DND-41 (cell line): ENCODE results near the gene OGFR.

Source experiments
- ATAC-seq: fragments of 200-7000 bp; cut with Tn5 transposase; 3 replicates; pipeline ENCODE4 v1.9.1; 2021; ENCODE audit warnings: low read depth; ENCODE audit not compliant: insufficient read depth
- DNase-seq: peaks from one replicate; pipeline ENCODE4 v3.0.0-alpha.2; 2020
- H2AFZ ChIP-seq: 2 replicates; pipeline ENCODE4 v1.6.0; 2012; ENCODE audit warnings: low read depth, low read length
- H3K27ac ChIP-seq: 2 replicates; pipeline ENCODE4 v1.5.1; 2012; ENCODE audit warnings: low read length, inconsistent platforms
- H3K27me3 ChIP-seq: fragments of 200-600 bp; sonication (generic); 2 replicates; pipeline ENCODE4 v1.6.0; 2012; ENCODE audit warnings: low read length, mild to moderate bottlenecking, inconsistent platforms; ENCODE audit not compliant: insufficient read depth, poor library complexity
- H3K36me3 ChIP-seq: 2 replicates; pipeline ENCODE4 v1.5.1; 2012; ENCODE audit warnings: low read length, inconsistent platforms; ENCODE audit not compliant: insufficient read depth
- H3K4me1 ChIP-seq: 2 replicates; pipeline ENCODE4 v1.5.1; 2012; ENCODE audit warnings: mild to moderate bottlenecking, low read length; ENCODE audit not compliant: insufficient read depth
- H3K4me2 ChIP-seq: 2 replicates; pipeline ENCODE4 v1.6.0; 2012; ENCODE audit warnings: mild to moderate bottlenecking, moderate library complexity, low read length, inconsistent platforms; ENCODE audit not compliant: insufficient read depth
- H3K4me3 ChIP-seq, 2 experiments: fragments of 200-600 bp in 1 of 2; shearing (Covaris generic) in 1 of 2; 2 replicates each; pipeline ENCODE4 v1.5.1; 2012 to 2016; ENCODE audit warnings: inconsistent platforms in 2 of 2, low read length in 2 of 2, mild to moderate bottlenecking in 2 of 2, low read depth in 1 of 2, moderate library complexity in 1 of 2
- H3K79me2 ChIP-seq: 2 replicates; pipeline ENCODE4 v1.6.0; 2012; ENCODE audit warnings: low read length, inconsistent platforms; ENCODE audit not compliant: insufficient read depth
- H3K9ac ChIP-seq: 2 replicates; pipeline ENCODE4 v1.6.0; 2012; ENCODE audit warnings: low read depth, mild to moderate bottlenecking, inconsistent platforms, low read length, moderate library complexity
- H3K9me3 ChIP-seq: 2 replicates; pipeline ENCODE4 v1.5.1; 2012; ENCODE audit warnings: low read length, moderate library complexity, mild to moderate bottlenecking, inconsistent platforms; ENCODE audit not compliant: insufficient read depth, severe bottlenecking
- H4K20me1 ChIP-seq: 2 replicates; pipeline ENCODE4 v1.6.0; 2012; ENCODE audit warnings: low read length; ENCODE audit not compliant: insufficient read depth
- EZH2 ChIP-seq: IDR thresholded peaks from 3 replicates; pipeline ENCODE4 v1.6.1; 2012; ENCODE audit warnings: borderline replicate concordance, low read depth, mild to moderate bottlenecking, moderate library complexity, low read length, inconsistent platforms; ENCODE audit not compliant: severe bottlenecking
- TF ChIP-seq, protein P1 (sequence below): IDR thresholded peaks from 2 replicates; pipeline ENCODE4 v1.5.1; 2012; ENCODE audit warnings: borderline replicate concordance, low read length, moderate library complexity, mild to moderate bottlenecking; ENCODE audit not compliant: poor library complexity, severe bottlenecking; ENCODE audit errors: extremely low read depth

OGFR gene

DNA sequence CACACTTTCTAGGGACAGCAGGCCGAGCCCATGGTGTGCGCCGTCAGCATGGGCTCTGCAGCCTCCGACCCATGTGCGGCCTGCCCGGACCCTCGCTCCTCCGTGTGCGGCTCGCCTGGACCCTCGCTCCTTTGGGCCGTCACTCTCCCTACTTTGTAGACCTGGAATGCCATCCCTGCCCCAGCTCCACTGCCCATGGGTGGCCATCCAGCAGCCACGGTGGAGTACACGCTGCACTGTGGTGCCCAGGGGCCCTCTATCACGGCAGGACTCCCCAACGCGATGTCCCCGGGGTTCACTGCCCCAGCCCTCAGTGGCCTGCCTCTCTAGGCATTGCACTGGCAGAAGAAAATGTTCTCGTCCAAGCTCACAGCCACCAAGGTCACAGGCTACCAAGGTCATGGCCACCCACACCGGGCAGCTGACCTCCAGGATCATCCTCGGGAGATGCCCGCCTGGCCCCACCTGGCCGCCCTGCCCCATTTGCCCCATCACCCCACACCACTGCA lies 32.5 kb upstream of the OGFR start:
- ATAC-seq (no peak), DNase-seq (no peak)
- no peak overlapping the region for H3K27ac ChIP-seq
- H2AFZ ChIP-seq: no peak overlapping the region
- TF ChIP-seq EZH2: no peak
- TF ChIP-seq, protein P1, sequence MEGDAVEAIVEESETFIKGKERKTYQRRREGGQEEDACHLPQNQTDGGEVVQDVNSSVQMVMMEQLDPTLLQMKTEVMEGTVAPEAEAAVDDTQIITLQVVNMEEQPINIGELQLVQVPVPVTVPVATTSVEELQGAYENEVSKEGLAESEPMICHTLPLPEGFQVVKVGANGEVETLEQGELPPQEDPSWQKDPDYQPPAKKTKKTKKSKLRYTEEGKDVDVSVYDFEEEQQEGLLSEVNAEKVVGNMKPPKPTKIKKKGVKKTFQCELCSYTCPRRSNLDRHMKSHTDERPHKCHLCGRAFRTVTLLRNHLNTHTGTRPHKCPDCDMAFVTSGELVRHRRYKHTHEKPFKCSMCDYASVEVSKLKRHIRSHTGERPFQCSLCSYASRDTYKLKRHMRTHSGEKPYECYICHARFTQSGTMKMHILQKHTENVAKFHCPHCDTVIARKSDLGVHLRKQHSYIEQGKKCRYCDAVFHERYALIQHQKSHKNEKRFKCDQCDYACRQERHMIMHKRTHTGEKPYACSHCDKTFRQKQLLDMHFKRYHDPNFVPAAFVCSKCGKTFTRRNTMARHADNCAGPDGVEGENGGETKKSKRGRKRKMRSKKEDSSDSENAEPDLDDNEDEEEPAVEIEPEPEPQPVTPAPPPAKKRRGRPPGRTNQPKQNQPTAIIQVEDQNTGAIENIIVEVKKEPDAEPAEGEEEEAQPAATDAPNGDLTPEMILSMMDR: no peak
- H3K36me3 ChIP-seq: no peaks in the 10 kb centered on the region
- no peak overlapping the region for H3K4me2 ChIP-seq
- peaks cover 19% of the 10 kb centered on the region for H3K4me1 ChIP-seq
- no peaks in the 10 kb centered on the region for H3K27me3 ChIP-seq
- no peaks in the 10 kb centered on the region for H3K9me3 ChIP-seq
- H3K4me3 ChIP-seq: no peak overlapping the region
- H3K9ac ChIP-seq: no peak overlapping the region
- H3K79me2 ChIP-seq: no peaks in the 10 kb centered on the region
- 0 out of 2 replicates have a peak, but pooled peaks cover 3% of the 10 kb centered on the region for H4K20me1 ChIP-seq

DNA sequence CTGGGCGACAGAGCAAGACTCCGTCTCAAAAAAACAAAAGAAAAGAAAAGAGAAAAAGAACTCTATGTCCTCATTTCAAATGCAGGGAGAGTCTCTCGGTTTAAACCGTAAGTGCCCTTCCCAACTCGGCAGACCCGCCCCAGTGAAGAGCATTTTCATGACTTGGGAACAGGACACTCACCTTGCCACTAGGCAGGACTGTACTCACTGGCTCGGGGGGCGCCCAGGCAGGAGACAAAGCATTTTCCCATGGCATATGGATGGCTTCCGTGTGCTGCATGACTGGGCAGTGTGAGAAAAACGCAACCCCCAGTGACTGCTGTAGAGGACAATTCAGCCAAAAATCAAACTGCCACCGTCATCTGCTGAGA lies 32.0 kb upstream of the OGFR start:
- Histone ChIP-seq H3K27me3 (no peaks in the 10 kb centered on the region), H3K27ac (no peak overlapping the region), H3K4me1 (peaks cover 23% of the 10 kb centered on the region), H3K4me2 (no peak overlapping the region), H3K36me3 (no peaks in the 10 kb centered on the region), H2AFZ (no peak overlapping the region), H3K9me3 (no peaks in the 10 kb centered on the region), H3K9ac (no peak overlapping the region), H4K20me1 (0 out of 2 replicates have a peak, but pooled peaks cover 3% of the 10 kb centered on the region), H3K79me2 (no peaks in the 10 kb centered on the region), H3K4me3 (no peak overlapping the region)
- TF ChIP-seq, protein P1: no peak
- TF ChIP-seq EZH2: no peak
- DNase-seq: no peak
- ATAC-seq: no peak

DNA sequence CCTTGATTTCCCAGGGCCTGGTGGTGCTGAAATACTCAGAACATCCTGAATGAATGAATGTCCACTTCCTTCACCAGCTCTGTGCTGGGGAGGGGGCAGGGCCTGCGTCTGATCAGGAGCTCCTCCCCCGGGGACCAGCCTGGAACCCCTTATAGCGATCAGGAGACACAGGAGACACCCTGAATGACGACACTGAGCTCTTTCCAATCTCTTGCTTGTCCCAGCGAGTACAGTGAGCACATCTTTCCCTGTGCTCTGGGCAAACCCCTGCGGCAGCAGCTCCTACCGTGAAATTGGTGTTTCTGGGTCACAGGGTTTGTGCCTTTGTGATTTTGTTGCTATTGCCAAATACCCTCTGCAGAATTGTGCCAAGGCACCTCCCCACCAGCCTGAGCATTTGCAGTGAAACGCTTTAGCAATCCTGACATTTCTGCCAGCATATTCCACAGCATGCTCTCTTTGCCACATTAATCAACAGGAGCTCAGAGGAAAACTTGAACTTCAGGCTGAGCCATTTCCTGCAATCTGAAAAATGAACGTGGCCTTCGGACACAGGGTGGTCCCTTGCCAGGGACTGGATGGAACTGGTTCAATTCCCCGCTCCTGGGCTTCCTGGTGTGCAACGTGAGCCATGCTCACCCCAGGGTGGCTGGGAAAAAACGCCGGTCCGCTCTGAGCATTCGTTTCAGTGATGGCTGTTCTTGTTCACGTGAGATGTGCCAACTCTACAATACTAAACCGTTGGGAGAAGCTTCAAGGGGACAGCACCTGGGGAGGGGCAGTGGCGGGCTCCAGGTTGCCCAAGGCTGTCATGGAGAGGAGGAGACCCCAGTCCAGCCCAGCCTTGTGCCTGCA lies 31.4 kb upstream of the OGFR start:
- Histone ChIP-seq H3K9ac (no peak overlapping the region), H3K9me3 (no peaks in the 10 kb centered on the region), H2AFZ (no peak overlapping the region), H4K20me1 (no peaks in the 10 kb centered on the region), H3K27ac (no peak overlapping the region), H3K4me2 (no peak overlapping the region), H3K4me1 (peaks cover 26% of the 10 kb centered on the region), H3K4me3 (no peak overlapping the region), H3K27me3 (no peaks in the 10 kb centered on the region), H3K36me3 (no peaks in the 10 kb centered on the region), H3K79me2 (no peaks in the 10 kb centered on the region)
- ATAC-seq (no peak), DNase-seq (no peak)
- TF ChIP-seq EZH2: no peak
- TF ChIP-seq, protein P1: no peak
